ENCODE data around the gene MYLIP.

The MYLIP gene

DNA sequence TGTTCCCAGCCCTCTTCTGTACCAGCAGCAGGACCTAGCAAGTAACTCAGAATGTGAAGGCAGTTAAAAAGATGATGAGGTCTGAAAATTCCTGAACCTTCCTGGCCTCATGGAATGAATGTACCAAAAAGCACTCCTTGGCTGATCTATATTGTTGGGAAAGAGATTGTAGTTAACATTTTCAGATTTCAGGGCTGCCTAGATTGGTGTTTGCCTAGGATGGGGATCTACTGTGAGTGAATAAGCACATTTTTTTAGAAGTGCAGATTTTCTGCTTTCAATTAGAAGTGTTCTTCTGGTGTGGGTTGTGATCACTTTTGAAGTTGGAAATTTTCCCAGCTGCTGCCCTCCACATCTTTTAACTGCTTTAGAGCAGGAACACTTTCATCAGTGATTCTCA lies 6.2 kb downstream of the MYLIP start:
- TF ChIP-seq, protein P1, sequence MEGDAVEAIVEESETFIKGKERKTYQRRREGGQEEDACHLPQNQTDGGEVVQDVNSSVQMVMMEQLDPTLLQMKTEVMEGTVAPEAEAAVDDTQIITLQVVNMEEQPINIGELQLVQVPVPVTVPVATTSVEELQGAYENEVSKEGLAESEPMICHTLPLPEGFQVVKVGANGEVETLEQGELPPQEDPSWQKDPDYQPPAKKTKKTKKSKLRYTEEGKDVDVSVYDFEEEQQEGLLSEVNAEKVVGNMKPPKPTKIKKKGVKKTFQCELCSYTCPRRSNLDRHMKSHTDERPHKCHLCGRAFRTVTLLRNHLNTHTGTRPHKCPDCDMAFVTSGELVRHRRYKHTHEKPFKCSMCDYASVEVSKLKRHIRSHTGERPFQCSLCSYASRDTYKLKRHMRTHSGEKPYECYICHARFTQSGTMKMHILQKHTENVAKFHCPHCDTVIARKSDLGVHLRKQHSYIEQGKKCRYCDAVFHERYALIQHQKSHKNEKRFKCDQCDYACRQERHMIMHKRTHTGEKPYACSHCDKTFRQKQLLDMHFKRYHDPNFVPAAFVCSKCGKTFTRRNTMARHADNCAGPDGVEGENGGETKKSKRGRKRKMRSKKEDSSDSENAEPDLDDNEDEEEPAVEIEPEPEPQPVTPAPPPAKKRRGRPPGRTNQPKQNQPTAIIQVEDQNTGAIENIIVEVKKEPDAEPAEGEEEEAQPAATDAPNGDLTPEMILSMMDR (conservative IDR thresholded peaks at IDR 0.05; ENCODE audit: control insufficient read depth, insufficient read depth, low read depth, low read length), result no peak
- H3K4me3 ChIP-seq (ENCODE audit: control insufficient read depth, low read depth, low read length), result no peak overlapping the region
- peak; percentile 42 for DNase-seq (ENCODE audit: low read depth)

DNA sequence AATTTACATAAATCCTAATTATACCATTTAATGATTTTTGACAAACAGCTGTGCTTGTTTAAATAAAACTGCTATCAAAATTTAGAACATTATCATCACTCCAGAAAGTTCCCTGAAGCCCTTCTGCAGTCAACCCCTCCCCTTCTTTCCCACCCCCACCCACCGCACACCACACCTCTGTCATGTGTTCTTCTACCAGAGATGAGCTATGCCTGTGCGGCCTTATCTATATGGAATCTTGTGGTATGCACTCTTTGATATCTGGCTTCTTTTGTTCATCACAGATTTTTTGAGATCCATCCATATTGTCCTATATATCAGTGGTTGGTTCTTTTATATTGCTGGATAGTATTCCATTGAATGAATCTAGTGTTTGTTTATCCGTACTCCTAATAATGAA lies 7.2 kb downstream of the MYLIP start:
- H3K4me3 ChIP-seq (ENCODE audit: control insufficient read depth, low read depth, low read length), result no peak overlapping the region
- TF ChIP-seq, protein P1 (conservative IDR thresholded peaks at IDR 0.05; ENCODE audit: control insufficient read depth, insufficient read depth, low read depth, low read length), result no peak
- no peak for DNase-seq (ENCODE audit: low read depth)

DNA sequence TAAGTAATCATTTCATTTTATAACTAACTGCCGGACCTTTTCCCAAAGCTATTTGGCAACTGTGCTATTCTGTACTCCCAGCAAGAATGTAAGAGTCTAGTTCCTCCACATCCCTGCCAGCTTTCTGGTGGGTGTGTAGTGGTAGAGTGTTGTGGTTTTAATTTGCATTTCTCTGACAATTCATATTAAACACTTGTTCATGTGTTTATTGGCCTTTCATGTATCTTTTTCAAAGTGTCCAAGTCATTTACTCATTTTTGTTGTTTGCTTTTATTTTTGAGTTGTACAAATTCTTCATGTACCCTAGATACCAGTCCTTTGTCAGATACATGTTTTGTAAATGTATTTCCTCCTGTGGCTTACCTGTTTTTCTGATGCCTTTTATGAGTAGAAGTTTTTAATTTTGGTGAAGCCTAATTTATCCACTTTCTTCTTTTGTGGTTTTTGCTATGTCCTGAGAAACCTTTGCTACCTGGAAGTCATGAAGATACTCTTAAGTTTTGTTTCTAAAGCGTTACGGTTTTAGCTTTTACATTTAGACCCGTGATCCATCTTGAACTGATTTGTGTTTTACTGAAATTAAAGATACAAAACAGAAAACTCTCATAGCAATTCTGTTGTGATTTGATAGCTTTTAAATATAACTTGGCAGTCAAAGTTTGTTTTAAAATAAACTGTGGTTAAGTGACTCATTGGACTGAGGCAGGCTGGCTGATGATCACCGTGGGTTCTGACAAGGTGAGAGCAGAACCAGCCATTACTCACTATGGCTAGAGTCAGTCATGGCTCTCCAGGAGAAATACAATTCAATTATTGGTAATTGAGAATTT lies 8.0 kb downstream of the MYLIP start:
- no peak overlapping the region for H3K4me3 ChIP-seq (ENCODE audit: control insufficient read depth, low read depth, low read length)

DNA sequence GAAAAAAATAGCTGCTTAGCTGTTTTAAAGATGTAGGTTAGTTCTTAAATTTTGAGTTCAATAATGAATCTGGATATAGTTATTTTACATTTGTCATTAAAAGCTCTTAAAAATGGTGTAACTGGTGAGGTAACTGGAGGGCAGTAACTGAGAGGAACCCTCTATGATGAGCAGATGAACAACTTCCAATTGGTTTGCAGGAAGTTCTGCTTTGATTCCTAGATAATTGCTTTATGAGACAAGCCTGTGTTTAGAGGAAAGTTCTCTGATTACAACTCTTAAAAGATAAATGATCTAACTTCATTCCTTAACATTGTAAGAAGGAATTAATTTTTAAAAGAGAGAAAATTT lies 8.5 kb downstream of the MYLIP start:
- TF ChIP-seq, protein P1 (conservative IDR thresholded peaks at IDR 0.05; ENCODE audit: control insufficient read depth, insufficient read depth, low read depth, low read length), result no peak
- DNase-seq (ENCODE audit: low read depth), result no peak
- H3K4me3 ChIP-seq (ENCODE audit: control insufficient read depth, low read depth, low read length), result no peak overlapping the region

More for the DNA sequence above, 8.0 kb downstream of the MYLIP start:
- TF ChIP-seq, protein P1 (conservative IDR thresholded peaks at IDR 0.05; ENCODE audit: control insufficient read depth, insufficient read depth, low read depth, low read length), result no peak
- DNase-seq (ENCODE audit: low read depth), result peak; percentile 91

DNA sequence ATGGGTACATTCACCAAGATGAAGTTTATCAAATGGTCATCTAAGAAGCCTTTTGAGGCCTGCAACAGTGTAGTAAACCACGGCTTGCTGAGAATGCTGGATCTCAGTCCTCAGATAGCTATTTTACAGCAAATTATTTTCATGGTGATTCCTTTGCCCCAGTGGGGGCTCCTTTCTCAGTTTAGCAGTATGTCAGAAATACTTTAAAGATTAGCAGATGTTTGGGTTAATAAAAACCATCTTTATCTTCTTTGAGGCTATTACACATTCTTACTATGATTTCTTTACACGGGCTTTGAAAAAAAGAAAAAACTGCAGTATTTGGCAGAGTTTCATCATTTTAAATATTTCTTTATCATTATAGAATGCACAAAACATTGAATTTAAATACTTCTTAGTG lies 10.7 kb downstream of the MYLIP start:
- TF ChIP-seq, protein P1 (conservative IDR thresholded peaks at IDR 0.05; ENCODE audit: control insufficient read depth, insufficient read depth, low read depth, low read length), result no peak
- no peak for DNase-seq (ENCODE audit: low read depth)
- H3K4me3 ChIP-seq (ENCODE audit: control insufficient read depth, low read depth, low read length), result no peak overlapping the region

DNA sequence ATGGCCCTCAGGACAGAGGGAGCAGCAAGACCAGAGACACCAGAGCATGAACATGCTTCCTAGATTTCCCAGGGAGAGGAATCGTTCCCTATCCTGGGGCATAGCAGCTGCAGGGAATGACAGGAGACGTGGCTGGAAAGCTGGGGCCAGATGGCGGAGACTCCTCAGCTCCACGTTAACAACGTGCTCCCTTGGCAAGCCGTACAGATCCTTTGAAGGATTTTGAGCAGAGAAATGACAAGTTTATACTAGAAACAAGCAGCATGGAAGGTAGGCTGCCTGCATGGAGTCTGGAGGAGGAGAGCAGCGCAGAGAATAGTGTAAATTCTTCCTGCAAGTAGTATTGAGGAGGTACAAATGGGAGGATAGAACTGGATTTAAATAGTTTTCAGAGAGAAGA lies 11.7 kb downstream of the MYLIP start:
- H3K4me3 ChIP-seq (ENCODE audit: control insufficient read depth, low read depth, low read length), result no peak overlapping the region
- no peak for DNase-seq (ENCODE audit: low read depth)
- TF ChIP-seq, protein P1 (conservative IDR thresholded peaks at IDR 0.05; ENCODE audit: control insufficient read depth, insufficient read depth, low read depth, low read length), result no peak
